HG03139 (cell line): Measurements from ENCODE around the gene RAB3IL1.

Experiments
- ATAC-seq: cut with Tn5 transposase; IDR thresholded peaks from one replicate; pipeline ENCODE4 v1.9.1; 2021; ENCODE audit not compliant: unreplicated experiment

RAB3IL1 gene

DNA sequence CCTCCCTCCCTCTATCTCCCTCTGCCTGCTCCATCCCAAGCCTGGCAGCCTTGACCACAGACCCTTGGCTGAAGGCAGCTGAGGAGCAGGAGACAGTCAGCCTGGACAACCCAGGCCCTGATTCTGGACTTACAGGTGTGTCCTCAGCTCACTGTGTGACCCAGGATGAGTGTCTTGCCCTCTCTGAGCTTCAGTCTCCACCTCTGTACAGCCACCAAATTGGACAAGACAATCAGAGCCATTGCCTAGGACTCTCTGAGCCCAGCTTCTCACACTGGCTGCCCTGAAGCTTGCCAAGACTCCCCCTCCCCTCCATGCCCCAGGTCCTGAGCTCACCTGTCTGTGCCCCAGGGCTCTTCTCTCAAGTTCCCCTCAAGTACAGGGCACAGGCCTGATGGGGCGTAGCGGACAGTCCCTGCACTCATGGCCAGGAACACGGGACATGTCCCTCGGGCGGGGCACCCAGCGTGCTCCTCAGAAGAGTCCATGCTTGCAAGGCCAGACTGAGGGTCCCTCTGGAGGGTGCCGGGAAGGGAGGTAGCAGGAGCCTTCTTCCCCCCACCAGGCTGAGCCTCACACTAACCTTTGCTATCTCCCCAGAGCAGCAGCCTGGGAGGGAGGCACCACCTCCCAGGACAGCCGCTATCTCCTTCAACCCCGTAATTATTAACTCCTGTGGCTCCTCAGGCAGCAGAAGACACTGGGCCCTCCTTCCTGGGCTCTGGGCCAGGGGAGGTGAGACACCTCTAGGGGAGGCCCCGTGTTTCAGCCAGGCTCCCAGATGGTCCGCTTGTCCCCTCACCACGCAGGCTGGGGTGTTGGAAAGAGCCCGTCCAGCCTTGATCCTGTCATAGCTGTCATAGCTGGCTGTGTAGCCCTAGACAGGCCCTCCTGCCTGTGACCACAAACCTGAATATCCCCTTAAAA lies 2.6 kb upstream of the RAB3IL1 start:
- no peak for ATAC-seq

DNA sequence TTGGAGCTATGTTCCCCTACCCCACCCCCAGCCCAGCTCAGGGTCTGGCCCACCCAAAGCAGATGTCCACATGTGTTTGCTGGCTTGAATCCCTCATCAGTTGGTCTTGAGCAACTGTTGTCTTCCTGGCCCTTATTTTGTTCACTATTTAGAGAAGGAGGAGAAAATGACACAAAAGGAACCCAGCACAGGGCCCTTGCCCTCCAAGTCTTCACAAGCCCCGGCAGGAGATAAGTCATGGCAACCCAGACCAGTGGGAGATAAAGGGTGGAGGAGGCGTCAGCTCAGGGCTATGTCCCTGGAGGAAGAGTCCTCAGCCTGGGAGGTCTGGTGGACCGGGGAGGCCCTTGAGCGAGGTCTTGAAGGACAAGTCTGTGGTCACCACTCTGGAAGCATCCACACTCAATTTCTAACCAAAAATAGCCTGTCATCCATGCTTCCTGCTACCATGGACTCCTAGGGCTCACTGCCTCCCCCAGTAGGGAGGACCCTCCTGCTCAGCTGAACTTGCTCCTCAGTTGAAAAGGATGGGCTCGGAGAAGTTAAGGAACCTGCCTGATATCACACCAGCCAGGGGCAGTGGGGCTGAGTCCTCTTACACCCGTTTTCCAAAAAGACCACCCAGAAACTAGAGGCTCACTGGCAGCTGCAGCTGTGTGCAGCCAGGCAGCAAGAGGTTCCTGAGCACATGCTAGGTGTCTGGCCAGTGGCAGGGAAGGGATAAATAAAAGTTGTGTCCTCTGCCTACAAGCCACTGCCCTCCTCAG lies 1.8 kb upstream of the RAB3IL1 start:
- no peak for ATAC-seq

DNA sequence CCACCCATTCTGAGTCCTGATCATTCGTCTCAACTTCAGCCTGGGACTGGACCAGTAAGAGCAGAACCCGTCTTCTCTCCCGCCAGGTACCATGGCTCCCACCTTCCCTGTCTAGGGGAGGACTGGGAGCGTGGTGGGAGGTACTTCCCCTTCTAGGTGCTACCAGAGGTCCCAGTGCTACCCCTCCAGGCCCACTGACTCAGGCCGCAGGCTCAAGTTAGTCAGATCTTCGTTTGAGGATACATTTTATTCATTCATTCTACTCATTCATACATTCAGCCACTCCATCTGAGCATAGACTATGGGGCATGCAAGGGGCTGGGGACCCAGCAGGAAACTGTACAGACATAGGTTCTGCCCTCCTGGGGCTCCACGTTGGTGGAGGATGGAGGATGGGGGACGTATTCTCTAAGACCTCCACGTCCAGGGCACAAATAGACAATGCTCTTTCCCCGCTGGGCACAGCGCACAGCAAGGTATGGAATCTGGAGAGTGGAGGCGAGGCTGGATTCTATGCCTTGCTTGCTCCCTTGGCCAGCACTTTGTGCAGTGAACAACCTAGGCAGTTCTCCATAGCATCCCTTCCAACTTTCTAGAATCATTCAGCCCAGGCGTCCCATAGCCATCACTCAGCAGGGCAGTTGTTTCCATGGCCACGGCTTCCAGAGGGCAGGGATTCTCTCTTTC lies 1.0 kb upstream of the RAB3IL1 start:
- no peak for ATAC-seq

DNA sequence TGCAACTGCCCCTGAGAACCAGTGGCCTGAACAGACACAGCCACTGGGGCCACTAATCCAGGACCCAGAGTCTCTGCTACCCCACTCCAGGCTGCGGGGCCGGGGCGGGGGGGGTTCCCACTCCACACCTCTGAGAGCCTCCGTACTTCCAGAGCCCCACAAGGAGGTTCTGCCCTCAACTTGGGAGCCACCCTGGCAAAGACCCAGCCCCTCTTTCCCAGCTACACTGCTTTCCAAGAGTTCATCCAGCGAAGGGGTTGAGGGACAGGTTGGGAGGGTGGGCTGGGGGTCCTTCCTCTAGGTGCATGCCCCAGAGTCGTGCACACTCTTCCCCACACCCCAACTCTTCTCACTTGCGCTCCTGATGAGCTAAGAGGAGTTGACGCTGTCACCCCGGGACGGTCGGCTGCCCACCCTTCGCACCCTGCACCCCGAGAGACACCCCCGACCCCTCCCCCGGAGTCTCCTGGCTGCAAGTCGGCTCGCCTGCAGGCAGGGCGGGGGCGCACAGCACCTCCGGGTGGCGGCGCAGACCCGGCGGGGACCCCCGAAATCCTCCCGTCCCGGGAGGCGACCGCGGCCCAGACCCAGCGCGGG lies 531 bp downstream of the RAB3IL1 start:
- no peak for ATAC-seq

DNA sequence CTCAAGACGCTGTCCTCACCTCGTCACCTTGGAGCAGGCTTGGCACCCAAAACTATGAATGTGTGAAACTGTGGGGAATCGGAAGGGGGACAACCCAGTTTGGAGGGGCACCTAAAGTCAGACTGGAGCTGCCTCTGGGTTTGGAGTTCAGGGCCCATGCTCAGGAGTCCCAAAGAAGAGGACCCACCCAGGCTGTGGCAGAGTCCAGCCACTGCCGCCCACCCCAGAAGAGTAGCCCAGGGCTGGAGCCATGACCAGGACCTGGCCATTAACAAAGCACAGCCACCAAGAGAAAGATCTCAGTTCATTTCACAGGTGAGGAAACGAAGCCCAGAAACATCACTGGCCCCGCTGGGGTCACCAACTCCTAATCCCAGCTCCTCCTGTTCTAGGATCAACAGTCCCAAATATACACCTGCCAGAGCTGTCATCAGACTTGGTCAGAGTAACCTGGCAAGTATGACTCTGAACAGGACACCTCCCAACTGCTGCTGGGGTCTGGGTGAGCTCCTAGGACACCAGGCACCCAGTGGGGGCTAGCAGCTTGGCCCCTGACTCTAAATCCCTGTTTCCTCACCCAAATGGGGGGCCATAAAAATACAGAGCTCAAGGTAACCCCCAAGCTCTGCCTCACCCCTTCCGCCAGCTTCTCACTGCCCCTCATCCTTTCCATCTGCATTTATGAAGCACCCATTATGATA lies 2.7 kb downstream of the RAB3IL1 start:
- no peak for ATAC-seq

DNA sequence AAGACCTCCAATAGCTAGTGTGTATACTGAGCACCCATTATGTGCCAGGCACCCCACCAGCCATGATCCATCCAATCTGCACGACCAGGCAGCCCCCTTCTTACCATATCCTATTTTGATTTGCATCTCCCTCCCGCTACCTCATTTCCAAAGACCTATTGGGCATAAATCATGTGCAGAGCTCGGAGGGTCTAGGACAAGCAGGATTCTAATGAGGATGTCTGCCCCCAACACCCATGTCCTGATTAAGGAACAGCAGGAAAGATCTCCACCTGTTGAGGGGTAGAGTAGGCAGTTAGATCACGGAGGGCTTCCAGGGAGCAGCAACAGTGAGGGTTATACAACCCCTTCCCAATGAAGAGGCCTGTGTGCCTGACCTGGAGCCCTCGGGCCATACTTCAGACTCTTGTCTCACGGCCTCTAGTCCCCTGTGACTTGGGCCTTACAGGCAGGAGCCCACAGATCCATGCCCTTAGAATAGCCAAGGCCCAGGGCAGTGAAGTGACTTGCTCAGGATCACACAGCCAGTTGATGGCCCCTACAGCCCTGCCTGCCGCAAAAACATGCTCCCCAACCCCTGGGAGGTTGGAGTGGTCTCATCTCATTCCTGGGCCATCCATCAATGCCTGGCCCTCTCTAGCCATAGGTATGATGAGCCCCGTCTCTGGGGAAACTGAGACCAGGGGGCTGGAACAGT lies 3.5 kb downstream of the RAB3IL1 start:
- ATAC-seq, result no peak

DNA sequence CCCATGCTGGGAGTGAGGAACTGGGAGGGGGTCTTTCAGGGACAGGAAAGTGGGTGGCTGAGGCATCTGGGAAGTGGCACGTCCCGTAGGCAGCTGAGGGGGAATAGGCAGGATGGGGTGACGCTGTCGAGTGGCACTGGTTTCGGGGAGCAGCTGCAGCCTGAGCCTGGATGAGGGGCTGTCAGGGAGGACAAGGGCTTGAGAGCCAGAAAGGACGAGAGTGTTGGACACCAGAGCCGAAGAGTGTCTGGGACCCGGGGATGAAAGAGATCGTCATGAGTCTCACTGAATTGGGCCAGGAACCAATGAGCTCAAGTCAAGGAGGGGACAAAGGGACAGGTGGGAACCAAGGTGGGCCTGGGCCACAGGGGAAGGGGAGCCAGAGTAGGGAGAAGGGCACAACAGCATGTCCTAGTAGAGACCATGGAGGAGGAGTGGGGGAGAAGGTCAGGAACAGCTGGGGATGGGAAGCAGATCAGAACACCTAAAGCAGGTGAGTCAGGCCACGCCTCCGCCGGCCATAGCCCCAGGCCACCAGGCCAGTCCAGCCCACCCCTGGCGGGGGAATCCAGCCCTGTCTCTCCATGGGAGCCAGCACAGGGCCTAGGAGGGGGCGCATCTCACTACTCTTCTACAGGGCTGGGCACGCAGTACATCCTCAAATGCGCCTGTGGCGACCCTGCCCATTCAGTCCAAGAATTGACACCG lies 4.2 kb downstream of the RAB3IL1 start:
- no peak for ATAC-seq

DNA sequence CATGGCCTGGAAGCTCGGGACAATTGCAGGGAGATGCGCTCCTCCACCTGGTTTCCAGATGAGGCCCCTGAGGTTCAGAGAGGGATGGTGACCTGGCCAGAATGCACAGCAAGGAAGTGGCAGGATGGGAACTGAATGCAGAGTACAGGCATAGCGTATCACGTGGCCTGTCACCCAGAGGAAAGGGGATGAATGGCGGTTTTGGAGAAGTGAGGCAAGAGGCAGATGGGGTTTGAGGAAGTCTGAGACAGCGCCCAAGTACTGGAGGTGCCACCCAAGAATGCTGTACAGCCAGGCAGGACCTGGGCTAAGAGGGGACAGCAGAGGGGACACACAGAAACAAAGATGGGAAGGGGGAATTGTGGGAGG lies 4.9 kb downstream of the RAB3IL1 start:
- ATAC-seq, result no peak

DNA sequence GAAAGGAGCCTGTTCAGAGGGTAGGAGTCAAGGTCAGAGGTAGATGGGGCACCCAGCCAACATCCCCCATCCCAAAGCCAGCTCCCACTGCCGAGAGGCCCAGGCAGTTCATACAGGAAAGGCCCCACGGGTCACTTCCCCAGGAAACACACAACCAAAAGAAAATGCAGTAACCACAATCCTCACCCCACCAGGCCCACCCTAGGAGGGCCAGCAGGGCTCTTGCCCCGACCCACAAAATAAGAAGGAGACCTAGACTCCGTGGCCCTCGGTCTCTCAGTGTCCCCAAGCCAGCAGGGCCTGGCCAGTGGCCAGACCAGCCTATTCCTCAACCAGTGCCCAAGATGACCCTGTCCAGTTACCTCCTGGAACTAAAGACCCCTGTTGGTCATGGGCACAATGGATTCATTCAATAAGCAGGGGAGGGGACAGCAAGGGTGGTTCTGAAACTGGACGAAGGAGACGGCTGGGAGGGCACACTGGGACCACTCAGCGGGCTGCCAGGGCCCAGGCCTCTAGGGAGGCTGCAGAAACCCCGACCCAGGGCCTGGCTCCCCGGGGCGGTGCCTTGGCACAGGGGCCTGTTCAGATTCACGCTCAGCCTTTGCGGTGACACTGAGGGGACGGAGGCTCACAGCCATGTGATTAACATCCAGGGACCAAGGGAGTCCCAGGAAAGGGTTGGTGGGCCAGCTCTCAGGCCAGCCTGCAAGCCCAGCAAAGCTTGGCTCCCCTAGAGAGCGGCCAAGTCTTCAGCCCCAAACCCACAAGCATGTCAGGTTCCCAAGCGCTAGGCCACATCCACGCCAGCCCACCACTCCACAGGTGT lies 5.5 kb downstream of the RAB3IL1 start:
- no peak for ATAC-seq

DNA sequence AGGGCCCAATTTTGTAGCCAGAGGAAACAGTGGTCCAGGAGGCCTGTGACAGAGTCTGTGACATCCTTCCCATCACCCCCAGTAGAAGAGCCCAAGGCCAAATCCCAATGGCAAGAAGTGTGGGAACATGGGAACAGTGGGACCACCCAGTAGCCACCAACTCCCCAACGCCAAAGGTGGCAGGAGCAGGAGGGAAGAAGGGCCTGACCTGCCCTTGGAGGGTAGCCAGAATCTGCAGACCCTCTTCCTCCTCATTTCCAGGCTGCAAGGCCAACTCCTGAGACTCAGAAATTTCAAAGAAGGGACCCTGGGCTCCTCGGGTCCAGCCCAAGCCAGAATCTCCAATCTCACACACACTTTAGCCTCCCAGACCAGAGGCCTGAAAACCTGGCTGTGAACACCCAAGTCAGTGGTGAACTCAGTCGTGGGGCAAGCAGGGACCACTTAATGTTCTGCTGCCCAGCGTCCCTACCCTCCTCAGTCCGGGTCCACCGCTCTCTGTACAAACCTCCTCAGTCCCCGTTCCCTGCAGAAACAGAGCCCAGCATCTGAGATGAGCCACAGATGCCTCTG lies 6.2 kb downstream of the RAB3IL1 start:
- ATAC-seq, result no peak

DNA sequence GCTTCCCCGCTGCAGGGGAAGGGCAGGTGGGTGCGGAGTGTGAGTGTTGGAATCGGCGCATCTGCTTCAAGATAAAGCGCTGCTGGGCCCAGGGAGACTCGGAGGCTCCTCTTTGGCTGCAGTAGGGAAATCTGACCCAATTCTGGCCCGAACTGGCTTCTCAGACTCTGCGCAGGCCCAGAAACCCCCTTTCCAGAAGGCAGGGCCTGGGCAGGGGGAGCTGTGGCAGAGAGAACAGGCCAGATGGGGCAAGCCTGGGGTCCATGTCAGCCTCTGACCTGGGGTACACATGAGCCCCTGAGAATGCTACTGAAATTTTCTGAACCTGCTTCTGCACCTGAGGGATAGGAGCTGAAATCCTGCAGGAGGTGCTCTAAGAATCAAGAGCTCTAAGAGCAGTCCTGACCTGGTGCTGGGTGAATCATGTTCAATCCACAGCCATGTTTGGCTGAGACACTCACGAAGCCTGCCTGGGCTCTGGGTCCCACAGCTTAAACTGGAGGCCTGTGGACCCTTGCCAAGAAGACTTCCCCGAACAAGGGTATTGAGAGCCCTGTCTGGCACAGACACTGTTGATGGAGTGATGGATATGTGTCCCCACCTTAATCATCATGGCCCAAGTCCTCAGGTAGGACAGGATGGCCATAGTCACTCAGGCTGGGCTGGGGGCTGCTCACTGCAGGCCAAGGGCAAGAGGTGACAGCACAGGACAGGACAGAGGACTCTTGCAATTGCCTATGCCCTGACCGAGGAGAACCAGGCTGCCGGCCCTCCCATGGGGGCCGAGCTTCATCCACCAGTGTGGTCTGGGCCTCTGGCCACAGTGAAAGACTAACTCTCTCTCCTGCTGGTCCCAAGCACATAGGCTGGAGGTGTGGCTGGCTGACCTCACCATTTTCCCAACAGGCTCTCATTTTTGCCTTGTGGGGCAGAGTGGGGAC lies 6.9 kb downstream of the RAB3IL1 start:
- no peak for ATAC-seq

DNA sequence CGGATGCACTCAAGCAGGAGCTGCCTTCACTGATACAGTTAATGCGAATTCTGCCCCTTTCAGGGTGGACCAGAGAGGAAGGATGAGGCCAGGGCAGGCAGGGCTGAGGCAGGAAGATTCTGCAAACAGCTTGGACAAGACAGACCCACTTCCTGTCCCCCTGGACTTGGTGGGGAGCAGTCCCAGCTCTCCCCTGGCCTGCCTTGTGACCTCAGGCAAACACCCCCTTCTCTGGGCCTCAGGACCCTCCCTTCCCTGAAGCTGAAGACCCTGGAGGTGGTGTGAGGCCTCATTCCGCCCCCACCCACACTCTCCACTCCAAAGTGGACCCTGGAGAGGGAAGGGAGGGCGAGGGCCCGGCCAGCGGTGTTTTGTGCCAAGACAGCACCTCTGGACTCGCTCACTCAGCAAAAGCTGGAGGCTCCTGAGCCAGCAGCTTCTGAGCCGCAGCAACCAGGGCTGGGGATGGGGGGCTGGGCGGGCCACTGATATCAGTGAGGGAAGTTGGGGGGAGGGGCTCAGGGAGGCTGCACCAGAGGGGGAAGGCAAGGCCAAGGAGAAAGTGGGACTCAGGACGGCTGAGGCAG lies 8.5 kb downstream of the RAB3IL1 start:
- ATAC-seq, result no peak

DNA sequence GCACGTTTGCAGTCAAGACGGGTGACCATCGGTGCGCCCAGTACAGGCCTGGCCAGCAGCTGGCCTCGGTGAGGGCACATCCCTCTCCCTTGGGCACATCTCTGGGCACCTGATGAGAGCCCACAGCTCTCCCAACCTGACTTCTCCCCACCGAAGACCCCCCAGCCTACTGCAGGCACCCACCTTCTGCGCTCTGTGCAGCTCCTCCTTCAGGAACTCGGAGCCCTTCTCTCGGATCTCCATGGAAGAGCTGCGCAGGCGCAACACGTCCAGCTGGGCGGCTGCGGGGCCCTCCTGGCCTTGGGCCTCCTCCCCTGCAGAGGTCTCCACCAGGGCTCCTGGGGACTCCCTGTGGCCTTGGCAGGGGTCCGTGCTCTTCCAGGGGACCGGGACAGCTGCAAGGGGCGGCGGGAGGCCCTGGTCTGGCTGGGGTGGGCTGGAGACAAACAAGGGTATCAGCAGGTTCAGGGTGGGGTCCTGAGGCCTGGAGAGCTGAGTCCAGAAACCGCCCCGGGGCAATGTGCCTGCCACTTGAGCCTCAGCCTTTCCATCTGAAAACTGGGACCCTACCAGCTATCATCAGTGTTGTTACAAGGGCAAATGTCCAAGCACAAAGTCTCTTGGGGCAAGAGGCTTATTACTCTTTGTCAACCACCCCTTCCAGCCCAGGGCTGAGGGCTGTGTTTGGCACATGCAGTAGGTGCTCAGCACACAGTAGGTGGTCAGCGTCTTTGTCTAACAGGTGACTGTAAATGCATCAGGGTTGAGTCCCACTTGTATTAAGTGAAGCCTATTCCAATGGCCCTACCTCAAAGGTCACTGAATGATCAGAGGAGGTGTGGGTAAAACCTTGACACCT lies 9.3 kb downstream of the RAB3IL1 start:
- ATAC-seq, result no peak

DNA sequence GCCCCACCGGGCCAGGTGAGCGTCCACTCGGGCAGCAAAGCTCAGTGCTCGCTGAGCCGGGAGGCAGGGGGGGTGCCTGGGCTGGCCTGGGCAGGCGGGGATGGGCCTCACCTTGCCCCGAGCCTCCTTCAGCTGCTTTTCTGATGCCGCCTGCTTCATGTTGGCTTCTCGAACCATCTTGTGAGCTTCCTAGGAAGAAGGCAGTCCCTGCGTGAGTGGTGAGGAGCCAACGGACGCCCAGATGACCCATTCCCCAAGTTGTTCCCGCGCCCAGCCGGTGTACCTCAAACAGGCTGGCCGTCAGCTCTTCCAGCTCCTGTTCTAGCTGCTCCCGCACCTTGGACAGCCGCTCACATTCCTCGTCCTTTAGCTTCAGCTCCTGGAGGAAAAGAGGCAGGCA lies 10.1 kb downstream of the RAB3IL1 start:
- no peak for ATAC-seq

DNA sequence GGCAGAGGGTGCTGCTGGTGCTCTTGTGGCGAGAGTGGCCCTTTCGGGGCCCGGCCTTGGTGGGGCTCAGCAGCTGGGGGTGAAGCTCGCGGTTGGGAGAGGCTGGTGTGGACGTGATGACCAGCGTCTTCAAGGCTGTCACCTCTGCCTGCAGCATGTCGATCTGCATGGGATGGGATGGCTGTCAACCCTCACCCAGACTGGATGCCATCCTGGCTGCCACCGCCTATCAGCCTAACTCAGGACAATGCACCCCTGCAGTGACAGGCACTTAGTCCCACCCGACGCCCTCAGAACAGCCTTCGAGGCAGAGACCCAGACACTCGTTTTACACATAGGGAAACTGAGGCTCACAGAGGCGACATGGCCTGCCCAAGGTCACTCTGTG lies 10.8 kb downstream of the RAB3IL1 start:
- ATAC-seq, result no peak
